GM21825 (cell line): ENCODE measurements around the gene LETM1.

Experiments used
- ATAC-seq: cut with Tn5 transposase; IDR thresholded peaks from one replicate; pipeline ENCODE4 v1.9.1; 2021; ENCODE audit warnings: mild to moderate bottlenecking, moderate library complexity; ENCODE audit not compliant: unreplicated experiment

LETM1 gene

DNA sequence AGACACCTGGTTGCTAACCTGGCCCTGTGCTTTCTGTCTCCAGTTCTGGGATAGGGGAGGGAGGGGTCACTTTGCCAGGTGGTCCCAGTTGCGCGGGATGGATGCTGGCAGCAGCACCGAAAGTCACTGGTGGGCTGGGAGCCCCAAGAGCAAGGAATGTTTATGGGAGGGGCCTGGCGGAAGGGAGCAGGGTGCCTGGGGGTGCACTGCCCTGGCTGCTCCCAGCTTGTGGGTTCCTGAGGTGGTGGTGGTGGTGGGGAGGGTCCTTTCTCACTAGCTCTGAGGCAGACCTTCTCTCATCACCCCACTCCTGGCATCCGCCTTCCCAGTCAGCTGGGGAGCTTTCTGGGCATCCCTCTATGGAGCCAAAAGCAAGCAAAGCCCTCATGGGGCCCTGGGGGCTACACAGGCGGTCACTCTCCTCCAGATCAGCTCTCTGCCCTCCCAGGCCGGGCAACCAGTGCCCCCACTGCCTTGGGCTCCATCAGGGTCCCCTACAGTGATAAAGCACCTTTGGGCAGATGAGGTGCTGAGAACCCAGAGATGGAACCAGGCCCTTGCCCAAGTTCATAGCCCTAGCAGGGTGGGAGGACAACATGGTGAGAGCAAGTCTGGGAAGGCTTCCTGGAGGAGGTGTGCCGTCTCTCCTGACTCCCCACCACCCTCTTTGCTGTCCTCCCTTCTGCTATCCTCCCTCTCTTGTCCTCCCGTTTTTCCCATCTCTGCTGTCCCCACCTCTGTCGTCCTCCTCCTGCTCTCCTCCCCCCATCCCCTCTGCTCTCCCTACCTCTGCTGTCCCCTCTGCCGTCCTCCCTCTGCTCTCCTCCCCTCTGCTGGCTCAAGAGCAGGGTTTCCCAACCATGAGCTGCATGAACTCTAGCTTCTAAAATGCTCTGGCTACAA is 46.9 kb downstream of the LETM1 start:
- ATAC-seq: no peak

DNA sequence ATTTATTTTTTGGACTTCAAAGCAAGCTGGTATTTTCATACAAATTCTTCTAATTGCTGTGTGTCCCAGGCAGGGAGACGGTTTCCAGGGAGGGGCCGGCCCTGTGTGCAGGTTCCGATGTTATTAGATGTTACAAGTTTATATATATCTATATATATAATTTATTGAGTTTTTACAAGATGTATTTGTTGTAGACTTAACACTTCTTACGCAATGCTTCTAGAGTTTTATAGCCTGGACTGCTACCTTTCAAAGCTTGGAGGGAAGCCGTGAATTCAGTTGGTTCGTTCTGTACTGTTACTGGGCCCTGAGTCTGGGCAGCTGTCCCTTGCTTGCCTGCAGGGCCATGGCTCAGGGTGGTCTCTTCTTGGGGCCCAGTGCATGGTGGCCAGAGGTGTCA is 47.6 kb downstream of the LETM1 start:
- no peak for ATAC-seq

DNA sequence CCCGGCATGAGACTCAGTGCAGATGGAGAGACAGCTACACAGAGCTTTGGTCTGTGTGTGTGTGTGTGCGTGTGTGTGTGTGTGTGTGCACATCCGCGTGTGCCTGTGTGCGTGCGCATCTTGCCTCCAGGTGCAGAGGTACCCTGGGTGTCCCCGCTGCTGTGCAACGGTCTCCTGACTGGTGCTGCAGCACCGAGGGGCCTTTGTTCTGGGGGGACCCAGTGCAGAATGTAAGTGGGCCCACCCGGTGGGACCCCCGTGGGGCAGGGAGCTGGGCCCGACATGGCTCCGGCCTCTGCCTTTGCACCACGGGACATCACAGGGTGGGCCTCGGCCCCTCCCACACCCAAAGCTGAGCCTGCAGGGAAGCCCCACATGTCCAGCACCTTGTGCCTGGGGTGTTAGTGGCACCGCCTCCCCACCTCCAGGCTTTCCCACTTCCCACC is 48.6 kb downstream of the LETM1 start:
- ATAC-seq: no peak

DNA sequence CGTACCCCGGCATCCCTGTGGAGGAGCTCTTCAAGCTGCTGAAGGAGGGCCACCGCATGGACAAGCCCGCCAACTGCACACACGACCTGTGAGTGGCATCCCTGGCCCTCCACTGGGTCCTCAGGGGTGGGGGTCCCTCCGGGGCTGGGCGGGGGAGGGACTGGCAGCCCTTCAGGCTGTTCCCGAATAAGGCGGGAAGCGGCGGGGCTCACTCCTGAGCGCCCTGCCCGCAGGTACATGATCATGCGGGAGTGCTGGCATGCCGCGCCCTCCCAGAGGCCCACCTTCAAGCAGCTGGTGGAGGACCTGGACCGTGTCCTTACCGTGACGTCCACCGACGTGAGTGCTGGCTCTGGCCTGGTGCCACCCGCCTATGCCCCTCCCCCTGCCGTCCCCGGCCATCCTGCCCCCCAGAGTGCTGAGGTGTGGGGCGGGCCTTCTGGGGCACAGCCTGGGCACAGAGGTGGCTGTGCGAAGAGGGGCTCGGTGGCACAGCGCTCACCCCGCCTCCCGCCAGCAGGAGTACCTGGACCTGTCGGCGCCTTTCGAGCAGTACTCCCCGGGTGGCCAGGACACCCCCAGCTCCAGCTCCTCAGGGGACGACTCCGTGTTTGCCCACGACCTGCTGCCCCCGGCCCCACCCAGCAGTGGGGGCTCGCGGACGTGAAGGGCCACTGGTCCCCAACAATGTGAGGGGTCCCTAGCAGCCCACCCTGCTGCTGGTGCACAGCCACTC is 49.2 kb downstream of the LETM1 start:
- ATAC-seq: no peak

DNA sequence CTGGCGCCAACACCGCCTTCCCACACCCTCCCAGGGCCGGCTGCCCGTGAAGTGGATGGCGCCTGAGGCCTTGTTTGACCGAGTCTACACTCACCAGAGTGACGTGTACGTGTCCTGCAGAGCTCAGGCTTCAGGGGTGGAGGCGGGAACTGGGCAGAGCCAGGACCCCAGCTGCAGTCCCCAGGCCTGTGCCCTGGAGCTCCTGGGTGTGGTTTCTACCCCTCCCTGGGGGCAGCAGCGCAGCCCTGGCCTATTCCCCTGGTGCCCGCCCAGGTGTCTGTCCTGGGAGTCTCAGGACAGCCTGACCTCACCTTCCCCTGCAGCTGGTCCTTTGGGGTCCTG is 49.8 kb downstream of the LETM1 start:
- no peak for ATAC-seq

DNA sequence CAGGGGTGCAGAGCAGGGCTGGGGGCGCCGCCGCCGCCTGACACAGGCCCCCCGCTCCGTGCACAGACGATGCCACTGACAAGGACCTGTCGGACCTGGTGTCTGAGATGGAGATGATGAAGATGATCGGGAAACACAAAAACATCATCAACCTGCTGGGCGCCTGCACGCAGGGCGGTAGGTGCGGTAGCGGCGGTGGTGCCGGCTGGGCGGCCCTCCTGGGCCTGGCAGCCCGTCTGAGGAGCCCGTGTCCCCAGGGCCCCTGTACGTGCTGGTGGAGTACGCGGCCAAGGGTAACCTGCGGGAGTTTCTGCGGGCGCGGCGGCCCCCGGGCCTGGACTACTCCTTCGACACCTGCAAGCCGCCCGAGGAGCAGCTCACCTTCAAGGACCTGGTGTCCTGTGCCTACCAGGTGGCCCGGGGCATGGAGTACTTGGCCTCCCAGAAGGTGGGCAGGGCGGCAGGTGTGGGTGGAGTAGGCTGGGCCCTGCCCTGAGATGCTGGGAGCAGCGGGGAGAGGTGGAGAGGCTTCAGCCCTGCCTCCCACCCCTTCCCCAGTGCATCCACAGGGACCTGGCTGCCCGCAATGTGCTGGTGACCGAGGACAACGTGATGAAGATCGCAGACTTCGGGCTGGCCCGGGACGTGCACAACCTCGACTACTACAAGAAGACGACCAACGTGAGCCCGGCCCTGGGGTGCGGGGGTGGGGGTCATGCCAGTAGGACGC is 50.3 kb downstream of the LETM1 start:
- no peak for ATAC-seq

DNA sequence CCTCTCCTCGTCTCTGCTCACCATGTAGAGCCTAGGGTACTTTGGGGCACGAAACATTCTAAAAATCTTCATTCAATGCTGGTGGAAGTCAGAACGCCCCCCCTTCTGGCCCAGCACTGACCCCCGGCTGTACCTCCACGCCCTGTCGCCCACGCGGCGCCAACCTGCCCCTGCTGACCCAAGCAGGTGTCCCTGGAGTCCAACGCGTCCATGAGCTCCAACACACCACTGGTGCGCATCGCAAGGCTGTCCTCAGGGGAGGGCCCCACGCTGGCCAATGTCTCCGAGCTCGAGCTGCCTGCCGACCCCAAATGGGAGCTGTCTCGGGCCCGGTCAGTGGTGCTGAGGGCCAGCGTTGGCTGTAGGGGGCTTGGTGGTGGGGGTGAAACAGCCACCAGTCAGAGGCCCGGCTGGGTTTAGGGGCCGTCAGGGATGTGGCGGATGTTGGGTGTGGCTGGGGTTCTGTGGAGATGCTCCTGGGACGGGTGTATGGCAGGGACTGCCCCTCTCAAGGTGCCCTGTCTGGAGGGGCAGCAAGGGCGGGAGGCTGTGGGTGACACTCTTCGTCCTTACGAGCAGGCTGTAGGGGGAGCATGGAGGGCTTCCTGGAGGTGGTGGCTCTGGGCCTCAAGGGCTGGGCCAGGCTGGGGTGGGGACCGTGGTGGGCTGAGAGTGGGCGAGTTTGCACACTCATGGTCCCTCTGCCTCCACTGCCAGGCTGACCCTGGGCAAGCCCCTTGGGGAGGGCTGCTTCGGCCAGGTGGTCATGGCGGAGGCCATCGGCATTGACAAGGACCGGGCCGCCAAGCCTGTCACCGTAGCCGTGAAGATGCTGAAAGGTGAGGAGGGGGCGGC is 51.1 kb downstream of the LETM1 start:
- ATAC-seq: no peak

DNA sequence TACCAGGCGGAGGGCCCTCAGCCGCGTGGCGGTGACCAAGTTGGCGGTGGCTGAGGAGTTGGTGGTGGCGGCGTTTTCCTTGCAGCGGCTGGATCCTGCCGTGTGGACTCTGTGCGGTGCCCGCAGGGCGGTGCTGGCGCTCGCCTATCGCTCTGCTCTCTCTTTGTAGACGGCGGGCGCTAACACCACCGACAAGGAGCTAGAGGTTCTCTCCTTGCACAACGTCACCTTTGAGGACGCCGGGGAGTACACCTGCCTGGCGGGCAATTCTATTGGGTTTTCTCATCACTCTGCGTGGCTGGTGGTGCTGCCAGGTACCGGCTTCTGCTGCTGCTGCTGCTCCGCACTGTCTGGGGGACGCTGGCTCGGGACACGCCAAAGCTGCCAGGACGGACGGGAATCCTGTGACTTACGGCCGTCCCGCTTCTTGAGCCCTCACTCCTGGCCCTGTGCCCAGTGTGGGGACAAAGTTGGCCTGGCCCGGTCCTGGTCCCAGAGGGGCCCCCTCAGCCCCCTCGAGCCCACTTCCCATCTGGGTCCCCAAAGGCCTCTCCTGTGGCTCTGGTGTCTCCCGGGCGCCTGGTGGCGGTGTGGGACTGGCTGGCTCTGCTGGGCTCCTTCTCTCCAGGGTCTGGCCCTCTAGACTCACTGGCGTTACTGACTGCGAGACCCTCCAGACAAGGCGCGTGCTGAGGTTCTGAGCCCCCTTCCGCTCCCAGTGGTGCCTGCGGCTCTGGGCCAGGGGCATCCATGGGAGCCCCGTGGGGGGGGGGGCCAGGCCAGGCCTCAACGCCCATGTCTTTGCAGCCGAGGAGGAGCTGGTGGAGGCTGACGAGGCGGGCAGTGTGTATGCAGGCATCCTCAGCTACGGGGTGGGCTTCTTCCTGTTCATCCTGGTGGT is 52.2 kb downstream of the LETM1 start:
- no peak for ATAC-seq

DNA sequence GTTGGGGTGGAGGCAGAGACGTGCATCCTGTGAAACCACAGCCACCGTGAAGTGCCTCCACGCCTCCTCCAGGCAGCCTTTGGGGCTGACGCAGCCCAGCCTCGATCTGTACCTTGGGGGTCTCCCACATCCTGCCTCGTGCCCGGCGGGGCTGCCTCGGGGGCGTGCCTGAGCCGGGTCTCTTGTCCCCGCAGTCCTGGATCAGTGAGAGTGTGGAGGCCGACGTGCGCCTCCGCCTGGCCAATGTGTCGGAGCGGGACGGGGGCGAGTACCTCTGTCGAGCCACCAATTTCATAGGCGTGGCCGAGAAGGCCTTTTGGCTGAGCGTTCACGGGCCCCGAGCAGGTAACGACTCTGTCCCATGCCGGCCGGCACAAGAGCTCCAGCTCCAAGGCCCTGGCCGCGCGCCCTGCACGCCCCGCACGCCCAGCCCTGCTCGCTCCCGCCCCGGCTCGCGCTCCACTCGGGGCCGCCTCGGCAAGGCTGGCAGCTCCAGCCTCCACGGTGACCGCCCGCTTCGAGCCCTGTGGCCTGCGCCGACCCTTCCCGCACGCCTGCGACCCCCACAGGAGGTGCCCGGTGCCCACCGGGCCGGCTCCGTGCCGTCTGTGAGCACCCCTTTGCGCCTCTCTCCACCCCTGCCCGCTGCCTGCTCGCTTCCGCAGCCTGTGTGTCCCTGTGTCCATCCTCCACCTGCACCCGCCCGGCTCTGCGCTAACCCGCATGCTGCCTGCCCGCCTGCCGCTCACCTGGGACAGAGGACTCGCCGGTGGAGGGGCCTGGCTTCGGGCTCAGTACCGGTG is 53.0 kb downstream of the LETM1 start:
- no peak for ATAC-seq

DNA sequence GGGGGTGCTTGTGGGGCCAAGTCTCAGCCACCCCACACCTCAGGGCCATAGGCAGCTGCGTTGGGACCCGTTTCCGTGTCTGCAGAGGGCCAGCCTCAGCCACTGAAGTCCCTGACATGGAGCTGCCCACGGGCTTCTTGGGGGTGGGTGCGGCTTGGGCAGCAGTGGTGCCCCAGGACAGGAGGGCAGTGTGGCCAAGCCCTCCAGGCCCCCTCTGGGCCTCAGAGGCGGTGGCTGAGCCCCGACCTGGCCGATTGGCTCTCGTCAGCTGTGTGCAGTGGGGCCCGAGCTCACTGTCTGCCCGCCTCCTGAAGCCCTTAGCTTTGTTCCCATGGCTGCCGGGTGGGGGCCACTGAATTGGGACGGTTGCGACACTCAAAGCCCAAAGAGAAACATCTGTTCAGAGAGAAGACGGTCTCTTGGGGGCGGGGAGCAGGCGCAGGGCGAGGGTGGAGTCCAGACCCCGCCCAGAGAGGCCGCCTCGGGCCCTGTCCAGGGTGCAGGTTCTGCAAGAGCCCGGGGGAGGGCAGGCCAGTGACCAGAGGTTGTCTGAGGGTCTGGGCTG is 53.7 kb downstream of the LETM1 start:
- no peak for ATAC-seq

DNA sequence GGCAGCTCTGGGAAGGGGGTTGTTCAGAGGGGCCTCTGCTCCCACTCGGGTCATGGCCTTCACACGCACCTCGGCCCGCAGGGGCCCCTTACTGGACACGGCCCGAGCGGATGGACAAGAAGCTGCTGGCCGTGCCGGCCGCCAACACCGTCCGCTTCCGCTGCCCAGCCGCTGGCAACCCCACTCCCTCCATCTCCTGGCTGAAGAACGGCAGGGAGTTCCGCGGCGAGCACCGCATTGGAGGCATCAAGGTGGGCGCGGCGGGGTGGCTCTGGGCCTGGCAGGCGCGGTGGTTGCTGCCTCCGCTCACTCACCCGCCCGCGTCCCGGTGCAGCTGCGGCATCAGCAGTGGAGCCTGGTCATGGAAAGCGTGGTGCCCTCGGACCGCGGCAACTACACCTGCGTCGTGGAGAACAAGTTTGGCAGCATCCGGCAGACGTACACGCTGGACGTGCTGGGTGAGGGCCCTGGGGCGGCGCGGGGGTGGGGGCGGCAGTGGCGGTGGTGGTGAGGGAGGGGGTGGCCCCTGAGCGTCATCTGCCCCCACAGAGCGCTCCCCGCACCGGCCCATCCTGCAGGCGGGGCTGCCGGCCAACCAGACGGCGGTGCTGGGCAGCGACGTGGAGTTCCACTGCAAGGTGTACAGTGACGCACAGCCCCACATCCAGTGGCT is 54.5 kb downstream of the LETM1 start:
- no peak for ATAC-seq

DNA sequence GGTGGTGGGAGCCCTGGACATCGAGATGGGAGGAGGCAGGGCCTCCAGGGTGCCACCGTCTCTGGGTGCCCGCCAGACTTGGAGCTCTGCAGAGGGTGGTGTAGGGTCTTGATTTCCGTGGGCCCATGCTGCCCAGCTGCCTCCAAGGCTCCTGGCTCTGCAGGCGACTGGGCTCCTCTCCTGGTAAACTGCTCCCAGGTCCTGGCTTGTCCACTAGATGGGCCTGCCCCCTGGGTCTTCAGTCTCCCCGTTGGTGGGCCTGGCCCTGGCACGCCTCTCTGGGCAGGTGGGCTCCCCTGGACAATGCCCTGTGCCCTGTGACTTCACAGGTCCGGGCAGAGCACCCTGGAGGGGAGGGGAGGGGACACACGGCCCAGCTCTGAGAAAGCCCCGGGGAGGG is 55.2 kb downstream of the LETM1 start:
- no peak for ATAC-seq

DNA sequence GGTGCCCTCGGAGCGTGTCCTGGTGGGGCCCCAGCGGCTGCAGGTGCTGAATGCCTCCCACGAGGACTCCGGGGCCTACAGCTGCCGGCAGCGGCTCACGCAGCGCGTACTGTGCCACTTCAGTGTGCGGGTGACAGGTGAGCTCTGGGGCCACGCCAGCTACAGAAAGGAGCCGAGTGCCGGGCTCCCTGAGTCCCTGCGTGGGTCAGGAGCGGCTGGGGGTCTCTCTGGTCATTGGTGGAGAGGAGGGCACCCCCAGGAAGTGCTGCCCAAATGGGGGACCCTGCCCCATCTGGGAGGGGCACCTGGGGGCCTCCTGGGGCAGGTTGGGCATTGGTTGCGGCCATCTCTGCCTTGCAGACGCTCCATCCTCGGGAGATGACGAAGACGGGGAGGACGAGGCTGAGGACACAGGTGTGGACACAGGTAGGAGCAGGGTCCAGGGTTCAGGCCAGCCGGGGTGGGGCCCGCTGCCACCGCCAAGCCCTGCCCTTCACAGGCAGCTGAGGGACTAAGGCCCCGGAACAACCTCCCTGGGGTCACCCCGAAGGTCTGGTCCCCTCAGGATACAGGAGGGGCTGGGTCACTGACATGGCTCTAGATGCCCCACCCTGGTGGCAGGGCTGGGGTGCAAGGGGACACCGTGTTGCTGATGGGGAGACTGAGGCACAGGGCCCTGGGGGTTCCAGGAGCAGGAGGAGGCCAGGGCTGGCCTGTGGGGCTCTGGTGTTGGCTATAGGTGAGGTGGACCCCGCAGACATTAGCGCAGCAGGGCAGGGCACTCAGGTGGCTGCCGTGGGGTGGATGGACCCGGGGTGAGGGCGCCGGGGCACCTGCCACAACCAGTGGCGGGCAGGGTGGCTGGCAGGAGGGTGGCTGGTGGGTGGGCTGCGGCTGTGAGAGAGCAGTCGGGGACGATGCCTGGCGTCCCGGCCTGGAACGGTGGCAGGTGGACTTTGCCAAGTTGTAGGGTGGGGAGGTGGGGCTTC is 56.3 kb downstream of the LETM1 start:
- ATAC-seq: no peak

DNA sequence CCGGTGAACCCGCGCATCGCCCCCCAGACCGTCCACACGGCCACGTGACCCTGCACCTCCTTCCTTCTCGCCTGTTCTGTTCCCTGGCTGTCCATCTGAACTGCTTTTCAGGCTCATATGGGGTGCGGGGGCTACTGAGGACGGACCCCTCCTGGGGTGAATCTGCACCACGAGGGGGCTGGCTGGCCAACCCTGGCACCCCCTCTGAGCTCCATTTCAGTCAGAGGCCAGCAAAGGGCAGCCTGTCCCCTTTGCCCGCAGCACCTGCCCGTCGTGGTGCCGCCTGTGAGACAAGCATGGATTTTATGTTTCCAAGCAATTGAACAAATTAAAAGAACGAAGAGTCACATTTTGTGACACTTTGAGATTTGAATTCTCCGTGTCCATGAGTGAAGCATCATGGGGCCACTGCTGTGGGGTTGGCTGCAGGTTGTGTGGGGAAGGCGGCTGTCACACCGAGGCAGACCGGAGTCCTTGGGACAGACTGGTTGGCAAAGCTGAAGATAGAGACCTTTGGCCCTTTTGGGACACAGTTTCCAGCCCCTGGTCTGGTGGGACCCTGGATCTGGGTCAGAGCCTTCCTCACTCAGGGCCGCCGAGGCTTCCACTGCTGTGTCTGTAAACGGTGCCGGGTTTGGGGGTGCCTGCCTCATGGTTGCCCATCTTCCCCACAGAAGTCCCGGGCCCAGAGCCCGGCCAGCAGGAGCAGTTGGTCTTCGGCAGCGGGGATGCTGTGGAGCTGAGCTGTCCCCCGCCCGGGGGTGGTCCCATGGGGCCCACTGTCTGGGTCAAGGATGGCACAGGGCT is 57.2 kb downstream of the LETM1 start:
- ATAC-seq: no peak

DNA sequence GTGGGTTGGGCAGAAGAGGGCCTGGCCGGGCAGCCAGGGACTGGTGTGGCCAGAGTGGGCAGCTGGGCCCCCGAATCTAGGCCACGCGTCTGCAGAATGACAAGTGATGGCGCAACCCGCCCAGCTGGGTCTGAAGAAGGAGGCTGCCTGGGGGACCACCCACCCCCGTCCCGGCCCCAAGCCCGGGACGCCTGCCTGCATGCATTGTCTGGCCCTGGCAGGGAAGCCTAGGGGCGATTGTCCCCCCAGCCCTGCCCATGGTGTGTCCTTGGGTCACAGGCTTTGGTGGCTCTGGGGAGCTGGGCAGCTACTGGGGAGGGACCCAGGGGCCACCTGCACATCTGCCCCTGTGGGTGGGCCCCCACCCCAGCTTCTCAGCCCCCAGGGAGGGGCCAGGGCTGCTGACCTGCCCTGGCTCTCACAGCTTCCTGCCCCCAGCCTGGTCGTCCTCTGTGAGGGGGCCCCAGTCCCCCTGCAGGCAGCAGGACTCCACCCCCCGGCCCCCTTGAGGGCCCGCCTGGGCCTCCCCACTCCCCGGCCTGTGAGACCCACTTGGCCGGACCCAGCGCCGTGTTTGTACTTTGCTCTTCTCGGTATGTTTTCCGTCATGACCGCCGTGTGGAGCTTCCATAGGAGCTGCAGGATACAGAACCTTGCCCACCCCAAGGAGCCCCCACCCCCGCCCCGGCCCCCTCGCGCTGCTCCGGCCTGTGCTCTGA is 57.9 kb downstream of the LETM1 start:
- no peak for ATAC-seq
